GM08714 (cell line): ENCODE results near the gene ZNF582.
A peak's percentile ranks its signal among the peaks of the same experiment; 100 is the strongest.

Experiments used
- H3K4me3 ChIP-seq: fragments of 200-500 bp; sonication (Bioruptor generic); 2 replicates; pipeline ENCODE4 v1.5.1; 2014; ENCODE audit warnings: mild to moderate bottlenecking, low read length, inconsistent platforms
- ZNF274 ChIP-seq: IDR thresholded peaks from 2 replicates; pipeline ENCODE4 v1.6.1; 2012; ENCODE audit warnings: mild to moderate bottlenecking, low read depth, low read length

The ZNF582 gene

DNA sequence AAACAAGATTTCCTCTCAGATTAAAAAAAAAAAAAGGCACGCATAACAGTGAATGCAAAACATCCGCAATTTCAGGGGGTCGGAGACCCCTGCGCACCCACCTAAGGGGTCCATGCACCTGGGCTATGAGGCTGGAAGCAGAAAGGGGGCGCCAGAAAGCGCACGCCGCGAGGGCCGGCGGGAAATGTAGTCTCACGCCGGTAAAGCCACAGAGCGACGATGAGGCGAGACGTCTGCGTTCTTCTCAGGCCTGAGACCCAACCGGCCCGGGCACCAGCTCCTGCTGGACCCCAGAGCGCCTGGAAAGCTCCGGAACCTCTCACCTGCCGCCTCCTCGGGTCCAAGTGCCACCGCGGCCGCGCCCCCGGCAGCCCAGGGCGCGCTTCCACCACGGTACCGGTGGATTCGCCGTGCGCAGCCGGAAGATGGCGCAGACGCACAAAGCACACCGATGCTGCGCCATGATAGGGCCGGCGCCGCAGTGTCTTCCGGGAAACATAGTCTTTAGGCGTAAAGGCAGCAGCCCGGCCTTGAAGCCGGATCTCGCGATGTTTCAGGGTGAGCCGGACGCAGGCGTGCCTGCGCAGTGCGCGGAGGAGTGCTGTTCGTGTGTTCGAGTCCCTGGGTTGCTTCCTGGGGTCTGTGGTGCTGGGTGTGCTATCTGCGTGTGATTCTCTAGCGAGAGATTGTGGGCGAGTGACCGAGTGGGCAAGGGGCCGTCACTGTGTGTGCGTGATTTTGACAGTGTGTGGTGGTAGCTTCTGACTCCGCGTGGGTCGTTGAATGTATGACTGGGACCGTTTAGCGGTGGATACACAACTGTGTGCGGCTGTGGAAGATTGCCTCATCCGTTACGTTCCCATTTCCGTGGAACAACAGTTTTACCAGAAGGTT, at the start of gene ZNF582:
Gene ZNF582, minus strand, starts transcription at position 416 of the 894 bp plus-strand sequence. CDS start 1,782 bp downstream, outside the sequence.
- TF ChIP-seq ZNF274 = no peak
- H3K4me3 ChIP-seq = peak within 1 kb of the TSS; percentile 74

DNA sequence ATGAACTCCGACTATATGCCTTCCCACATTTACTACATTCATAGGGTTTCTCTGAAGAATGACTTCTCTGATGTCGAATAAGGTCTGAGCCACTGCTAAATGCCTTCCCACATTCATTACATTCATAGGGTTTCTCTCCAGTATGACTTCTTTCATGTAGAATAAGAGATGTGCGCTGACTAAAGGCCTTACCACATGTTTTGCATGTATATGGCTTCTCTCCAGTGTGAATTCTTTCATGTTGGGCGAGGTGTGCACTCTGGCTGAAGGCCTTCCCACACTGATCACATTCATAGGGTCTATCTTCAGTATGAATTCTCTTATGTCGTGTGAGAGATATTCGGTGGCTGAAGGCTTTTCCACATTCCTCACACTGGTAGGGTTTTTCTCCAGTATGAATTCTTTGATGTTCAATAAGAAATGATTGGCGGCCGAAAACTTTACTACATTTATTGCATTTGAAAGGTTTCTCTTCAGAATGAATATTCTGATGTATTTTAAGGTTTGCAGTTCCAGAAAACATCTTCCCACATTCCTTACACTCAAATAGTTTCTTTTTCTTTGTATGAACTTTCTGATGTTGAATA, 48.0 kb upstream of the ZNF582 start:
- peak; percentile 91 for TF ChIP-seq ZNF274
- no peak overlapping the region for H3K4me3 ChIP-seq

DNA sequence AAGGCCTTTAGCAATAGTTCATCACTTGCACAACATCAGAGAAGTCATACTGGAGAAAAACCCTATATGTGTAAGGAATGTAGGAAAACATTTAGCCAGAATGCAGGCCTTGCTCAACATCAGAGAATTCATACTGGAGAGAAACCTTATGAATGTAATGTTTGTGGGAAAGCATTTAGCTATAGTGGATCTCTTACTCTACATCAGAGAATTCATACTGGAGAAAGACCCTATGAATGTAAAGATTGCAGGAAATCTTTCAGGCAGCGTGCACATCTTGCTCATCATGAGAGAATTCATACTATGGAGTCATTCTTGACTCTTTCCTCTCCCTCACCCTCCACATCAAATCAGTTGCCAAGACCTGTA, 30.6 kb upstream of the ZNF582 start:
- no peak overlapping the region for H3K4me3 ChIP-seq
- peak; percentile 94 for TF ChIP-seq ZNF274

DNA sequence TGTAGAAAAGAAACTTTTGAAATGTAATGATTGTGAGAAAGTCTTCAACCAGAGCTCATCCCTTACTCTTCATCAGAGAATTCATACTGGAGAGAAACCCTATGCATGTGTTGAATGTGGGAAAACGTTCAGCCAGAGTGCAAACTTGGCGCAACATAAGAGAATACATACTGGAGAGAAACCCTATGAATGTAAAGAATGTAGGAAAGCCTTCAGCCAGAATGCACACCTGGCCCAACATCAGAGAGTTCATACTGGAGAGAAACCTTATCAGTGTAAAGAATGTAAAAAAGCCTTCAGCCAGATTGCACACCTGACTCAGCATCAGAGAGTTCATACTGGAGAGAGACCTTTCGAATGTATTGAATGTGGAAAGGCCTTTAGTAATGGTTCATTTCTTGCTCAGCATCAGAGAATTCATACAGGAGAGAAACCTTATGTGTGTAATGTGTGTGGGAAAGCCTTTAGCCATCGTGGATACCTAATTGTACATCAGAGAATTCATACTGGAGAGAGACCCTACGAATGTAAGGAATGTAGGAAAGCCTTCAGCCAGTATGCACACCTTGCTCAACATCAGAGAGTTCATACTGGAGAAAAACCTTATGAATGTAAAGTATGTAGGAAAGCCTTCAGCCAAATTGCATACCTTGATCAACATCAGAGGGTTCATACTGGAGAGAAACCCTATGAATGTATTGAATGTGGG, 30.1 kb upstream of the ZNF582 start:
- TF ChIP-seq ZNF274 = peak; percentile 95

DNA sequence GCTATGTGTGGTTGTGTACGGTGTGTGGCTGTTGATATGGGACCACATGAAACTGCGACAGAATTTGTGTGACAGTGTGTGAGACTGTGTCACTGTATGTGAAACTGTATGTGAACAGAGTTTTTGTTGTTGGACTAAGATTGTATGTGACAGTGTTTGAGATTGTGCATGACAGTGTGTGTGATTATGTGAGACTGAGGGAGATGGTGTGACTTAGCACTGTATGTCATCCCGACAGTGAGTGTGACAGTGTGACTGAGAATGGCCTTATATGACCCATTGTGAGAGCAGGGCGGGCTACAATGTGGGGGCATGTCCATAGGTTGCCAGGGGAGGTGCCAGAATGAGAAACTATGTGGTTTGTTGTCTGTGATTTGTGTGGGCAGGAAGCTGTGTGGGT, 11.7 kb upstream of the ZNF582 start:
- peak overlapping the region; percentile 91; the same call in 1 of the 2 replicates for H3K4me3 ChIP-seq
- TF ChIP-seq ZNF274 = no peak

More for the DNA sequence above, 30.1 kb upstream of the ZNF582 start:
- H3K4me3 ChIP-seq = no peak overlapping the region

DNA sequence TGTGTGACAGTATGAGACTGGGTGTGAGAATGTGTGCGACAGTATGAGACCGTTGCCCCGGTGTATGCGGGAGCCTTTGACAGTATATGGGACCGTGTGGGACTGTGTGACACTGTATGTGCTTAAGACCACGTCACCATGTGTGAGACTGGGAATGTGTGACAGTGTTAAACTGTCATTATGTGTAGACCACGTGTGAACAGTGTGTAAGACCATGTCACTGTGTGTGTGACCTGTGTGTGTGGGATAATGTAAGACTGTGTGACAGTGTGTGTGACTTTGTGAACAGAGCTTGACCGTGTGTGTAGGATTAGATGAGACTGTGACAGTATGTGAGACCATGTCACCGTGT, 11.3 kb upstream of the ZNF582 start:
- peak overlapping the region; percentile 91 for H3K4me3 ChIP-seq
- TF ChIP-seq ZNF274 = no peak

DNA sequence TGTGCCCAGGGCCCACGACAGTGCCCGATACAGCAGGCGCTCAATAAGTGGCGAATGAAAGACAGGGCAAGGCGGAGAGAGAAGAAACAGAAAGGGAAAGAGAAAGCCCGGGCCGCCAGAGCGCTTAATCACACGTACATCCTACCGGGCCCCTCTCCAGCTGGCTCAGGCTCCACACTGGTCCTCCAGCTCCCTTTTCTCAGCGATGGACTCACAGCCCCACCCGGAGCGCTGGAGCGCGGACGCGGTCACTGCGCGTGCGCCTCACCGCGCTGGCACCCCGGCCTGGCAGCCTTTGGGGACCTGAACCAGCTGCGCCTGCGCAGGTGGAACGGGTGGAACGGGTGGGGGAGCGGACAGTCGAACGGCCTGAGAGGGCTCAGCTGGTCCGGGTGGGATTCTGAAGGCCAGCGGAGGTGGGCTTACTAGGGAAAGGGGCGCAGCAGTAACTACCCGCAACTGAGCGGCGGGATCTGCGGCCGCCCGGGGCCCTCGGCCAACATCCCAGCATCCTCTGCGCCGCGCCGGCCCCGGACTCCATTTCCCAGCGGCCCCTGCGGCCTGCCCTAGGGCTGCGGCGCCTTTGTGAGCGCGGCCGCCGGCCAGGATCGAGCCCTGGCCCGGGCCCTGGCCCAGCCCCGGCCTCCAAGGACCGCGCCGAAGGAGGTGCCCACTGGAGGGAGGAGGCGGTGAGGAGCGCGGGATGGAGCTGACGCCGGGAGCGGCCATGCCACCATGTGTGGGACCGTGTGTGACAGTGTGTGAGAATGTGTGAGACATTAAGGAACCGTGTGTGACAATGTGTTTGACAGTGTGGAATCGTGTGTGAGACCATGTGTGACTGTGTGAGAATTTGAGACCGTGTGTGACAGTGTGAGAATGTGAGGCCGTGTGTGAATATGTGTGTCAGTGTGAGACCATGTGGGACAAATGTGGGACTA, 10.7 kb upstream of the ZNF582 start, which contains the start of gene ZNF583:
Gene ZNF583, plus strand, starts transcription at position 569 of the 941 bp plus-strand sequence. CDS start 2,783 bp downstream, outside the sequence.
- TF ChIP-seq ZNF274 = no peak

DNA sequence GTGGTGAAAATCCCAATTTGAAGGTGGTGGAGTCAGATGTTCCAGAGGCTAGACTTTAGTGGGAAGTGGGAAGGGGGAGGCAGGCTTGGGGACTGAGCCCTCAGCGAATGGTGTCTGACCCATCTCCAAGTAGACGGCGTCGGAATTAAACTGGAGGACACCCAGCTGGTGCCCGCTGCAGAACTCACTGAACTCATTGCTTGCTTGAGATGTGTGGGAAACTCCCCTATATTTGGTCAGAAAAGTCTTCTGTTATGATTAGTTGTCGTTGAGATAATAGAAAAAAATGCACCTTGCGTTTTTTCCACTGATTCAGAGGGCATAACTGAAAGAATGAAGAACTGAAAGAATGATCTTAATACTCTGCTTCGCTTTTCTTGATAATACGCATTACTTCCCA, 9.9 kb upstream of the ZNF582 start:
- TF ChIP-seq ZNF274 = no peak
- H3K4me3 ChIP-seq = peak overlapping the region; percentile 91

More for the DNA sequence above, 10.7 kb upstream of the ZNF582 start, which contains the start of gene ZNF583:
- peak within 1 kb of the TSS; percentile 91 for H3K4me3 ChIP-seq

DNA sequence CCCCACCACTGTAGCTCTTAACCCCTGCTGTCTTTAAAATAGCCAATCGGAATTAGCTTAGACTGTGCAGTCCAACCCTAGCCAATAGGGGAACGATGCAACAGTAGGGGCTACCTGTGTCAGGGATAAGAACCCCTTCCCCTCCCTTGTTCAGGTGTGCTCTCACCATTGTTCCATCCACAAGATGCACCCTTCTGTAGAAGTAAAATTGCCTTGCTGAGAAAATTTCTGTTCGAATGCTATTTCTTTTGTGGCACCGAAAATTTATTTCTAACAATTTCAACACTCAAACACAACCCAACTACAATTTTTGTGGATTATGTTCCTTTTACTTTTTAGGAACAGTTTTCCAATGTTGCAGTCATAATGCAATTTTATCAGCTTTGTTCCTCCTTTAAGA, 7.2 kb upstream of the ZNF582 start:
- H3K4me3 ChIP-seq = no peak overlapping the region
- no peak for TF ChIP-seq ZNF274

DNA sequence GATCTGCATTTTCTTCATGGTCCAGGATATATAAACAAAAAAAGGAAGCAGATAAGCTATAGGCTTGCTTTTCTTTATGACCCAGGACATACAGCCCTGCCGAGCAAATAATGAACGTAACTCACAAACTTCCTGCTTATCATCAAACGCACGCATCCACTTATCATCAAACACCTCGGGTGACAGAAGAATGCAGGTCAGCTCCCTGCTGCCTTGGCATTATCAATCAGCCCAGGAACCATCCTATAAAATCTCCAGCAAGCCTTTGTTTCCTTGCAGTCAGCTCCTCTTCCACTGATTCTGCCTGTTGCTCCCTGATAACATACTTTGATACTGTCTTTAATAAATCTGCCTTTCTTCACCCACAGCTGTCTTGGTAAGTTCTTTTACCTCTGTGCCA, 5.5 kb upstream of the ZNF582 start:
- H3K4me3 ChIP-seq = no peak overlapping the region

DNA sequence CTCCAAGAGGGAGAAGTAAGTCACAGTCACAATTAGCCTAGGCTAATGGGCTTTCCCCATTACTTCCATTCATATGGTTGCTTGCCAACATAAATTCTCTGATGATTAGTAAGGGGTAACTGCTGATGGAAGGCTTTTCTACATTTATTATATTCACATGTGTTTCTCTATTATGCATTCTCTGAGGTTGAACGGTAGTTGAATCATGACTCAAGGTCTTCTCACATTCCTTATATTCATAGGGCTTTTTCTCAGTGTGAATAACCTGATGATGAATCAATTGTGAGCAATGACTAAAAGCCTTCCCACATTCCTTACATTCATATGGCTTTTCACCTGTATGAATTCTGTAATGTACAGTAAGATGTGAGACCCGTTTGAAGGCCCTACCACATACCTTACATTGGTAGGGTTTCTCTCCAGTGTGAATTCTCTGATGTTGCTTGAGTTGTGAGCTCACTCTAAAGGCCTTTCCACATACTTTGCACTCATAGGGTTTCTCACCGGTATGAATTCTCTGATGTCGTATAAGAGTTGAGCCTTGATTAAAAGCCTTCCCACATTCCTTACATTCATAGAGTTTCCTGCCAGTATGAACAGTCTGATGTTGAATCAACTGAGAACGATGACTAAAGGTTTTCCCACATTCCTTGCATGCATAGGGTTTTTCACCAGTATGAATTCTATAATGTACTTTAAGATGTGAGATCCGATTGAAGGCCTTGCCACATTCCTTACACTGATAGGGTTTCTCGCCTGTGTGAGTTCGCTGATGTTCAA, 9.3 kb downstream of the ZNF582 start:
- TF ChIP-seq ZNF274 = no peak
- H3K4me3 ChIP-seq = no peak overlapping the region

More for the DNA sequence above, 5.5 kb upstream of the ZNF582 start:
- no peak for TF ChIP-seq ZNF274

DNA sequence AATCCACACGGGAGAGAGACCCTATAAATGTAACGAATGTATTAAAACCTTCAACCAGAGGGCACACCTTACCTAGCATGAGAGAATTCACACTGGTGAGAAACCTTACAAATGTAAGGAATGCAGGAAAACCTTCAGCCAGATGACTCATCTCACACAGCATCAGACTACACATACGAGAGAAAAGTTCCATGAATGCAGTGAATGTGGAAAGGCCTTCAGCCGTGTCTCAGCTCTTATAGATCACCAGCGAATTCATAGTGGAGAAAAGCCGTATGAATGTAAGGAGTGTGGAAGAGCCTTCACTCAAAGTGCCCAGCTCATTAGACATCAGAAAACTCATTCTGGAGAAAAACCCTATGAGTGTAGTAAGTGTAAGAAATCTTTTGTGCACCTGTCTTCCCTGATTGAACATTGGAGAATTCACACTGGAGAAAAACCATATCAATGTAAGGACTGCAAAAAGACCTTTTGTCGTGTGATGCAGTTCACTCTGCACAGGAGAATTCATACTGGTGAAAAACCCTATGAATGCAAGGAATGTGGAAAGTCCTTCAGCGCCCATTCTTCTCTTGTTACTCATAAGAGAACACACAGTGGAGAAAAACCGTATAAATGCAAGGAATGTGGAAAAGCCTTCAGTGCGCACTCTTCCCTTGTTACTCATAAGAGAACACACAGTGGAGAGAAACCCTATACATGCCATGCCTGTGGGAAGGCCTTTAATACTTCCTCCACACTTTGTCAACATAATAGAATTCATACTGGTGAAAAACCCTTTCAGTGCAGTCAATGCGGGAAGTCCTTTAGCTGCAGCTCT, 16.0 kb downstream of the ZNF582 start:
- peak; percentile 74; the same call in 1 of the 2 replicates for TF ChIP-seq ZNF274
- no peak overlapping the region for H3K4me3 ChIP-seq
